Measurements from ENCODE around the gene RTEL1.

RTEL1 gene

DNA sequence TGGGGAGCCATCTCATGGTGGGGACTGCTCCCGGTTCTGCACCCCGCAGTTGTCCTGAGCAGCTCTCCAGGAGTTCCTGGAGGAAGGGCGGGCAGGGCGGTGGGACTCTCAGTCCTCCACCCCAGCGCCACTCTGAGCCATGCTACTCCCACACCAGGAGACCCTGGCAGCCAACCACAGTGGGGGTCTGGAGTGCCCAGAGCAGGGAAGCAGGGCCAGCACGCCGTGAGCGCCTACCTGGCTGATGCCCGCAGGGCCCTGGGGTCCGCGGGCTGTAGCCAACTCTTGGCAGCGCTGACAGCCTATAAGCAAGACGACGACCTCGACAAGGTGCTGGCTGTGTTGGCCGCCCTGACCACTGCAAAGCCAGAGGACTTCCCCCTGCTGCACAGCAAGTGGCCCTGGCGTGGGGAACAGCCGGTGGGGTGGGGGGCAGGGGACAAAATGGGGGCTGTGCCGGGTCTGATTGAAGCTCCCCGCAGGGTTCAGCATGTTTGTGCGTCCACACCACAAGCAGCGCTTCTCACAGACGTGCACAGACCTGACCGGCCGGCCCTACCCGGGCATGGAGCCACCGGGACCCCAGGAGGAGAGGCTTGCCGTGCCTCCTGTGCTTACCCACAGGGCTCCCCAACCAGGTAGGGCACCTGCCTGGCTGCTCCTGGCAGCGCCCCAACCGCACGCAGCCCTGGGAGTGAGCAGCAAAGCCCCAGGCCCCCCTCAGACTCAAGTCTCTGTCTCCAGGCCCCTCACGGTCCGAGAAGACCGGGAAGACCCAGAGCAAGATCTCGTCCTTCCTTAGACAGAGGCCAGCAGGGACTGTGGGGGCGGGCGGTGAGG, 36.7 kb downstream of the RTEL1 start (continued):
- TF ChIP-seq, protein P1, sequence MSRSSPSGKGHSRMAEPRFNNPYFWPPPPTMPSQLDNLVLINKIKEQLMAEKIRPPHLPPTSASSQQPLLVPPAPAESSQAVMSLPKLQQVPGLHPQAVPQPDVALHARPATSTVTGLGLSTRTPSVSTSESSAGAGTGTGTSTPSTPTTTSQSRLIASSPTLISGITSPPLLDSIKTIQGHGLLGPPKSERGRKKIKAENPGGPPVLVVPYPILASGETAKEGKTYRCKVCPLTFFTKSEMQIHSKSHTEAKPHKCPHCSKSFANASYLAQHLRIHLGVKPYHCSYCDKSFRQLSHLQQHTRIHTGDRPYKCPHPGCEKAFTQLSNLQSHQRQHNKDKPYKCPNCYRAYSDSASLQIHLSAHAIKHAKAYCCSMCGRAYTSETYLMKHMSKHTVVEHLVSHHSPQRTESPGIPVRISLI (tag by site-specific recombination; IDR thresholded peaks at IDR 0.05) = no peak
- TF ChIP-seq ZNF626 (tag by site-specific recombination; IDR thresholded peaks at IDR 0.05) (no peak), KLF10 (tag by site-specific recombination; IDR thresholded peaks at IDR 0.05) (no peak), ZNF654 (tag by site-specific recombination; IDR thresholded peaks at IDR 0.05; ENCODE audit: low read depth) (no peak), ZNF112 (tag by site-specific recombination; IDR thresholded peaks at IDR 0.05) (no peak)

DNA sequence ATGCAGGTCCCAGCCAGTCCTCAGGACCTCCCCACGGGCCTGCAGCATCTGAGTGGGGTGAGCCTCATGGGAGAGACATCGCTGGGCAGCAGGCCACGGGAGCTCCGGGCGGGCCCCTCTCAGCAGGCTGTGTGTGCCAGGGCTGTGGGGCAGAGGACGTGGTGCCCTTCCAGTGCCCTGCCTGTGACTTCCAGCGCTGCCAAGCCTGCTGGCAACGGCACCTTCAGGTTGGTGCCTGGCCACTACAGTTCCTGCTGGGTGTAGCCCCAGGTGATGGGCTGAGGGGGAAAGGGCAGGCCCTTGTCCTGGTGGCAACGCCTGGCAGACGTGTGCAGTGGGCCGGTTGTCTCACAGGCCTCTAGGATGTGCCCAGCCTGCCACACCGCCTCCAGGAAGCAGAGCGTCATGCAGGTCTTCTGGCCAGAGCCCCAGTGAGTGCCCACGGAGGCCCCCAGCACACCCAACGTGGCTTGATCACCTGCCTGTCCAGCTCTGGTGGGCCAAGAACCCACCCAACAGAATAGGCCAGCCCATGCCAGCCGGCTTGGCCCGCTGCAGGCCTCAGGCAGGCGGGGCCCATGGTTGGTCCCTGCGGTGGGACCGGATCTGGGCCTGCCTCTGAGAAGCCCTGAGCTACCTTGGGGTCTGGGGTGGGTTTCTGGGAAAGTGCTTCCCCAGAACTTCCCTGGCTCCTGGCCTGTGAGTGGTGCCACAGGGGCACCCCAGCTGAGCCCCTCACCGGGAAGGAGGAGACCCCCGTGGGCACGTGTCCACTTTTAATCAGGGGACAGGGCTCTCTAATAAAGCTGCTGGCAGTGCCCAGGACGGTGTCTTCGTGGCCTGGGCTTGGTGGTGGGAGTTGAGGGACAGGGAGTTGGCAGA, 37.6 kb downstream of the RTEL1 start:
- Histone ChIP-seq H3K36me3 (ENCODE audit: control insufficient read depth in 2 of 2, insufficient read depth in 1 of 2, low read length in 2 of 2) (peaks cover 0 to 23% of the 10 kb centered on the region in 2 experiments; a peak in 1 of 3 replicates), H3K27ac (ENCODE audit: extremely low read depth, low read depth, low read length) (no peak overlapping the region), H3K9me3 (ENCODE audit: control insufficient read depth, insufficient read depth, low read depth, low read length) (no peaks in the 10 kb centered on the region), H3K4me3 (ENCODE audit: low read depth, low read length) (no peak overlapping the region), H3K4me1 (ENCODE audit: control insufficient read depth, insufficient read depth, low read length) (no peaks in the 10 kb centered on the region)
- no peak for TF ChIP-seq ZNF169 (tag by site-specific recombination; IDR thresholded peaks at IDR 0.05)
- no peak for TF ChIP-seq ZNF112 (tag by site-specific recombination; IDR thresholded peaks at IDR 0.05)
- TF ChIP-seq, protein P2, sequence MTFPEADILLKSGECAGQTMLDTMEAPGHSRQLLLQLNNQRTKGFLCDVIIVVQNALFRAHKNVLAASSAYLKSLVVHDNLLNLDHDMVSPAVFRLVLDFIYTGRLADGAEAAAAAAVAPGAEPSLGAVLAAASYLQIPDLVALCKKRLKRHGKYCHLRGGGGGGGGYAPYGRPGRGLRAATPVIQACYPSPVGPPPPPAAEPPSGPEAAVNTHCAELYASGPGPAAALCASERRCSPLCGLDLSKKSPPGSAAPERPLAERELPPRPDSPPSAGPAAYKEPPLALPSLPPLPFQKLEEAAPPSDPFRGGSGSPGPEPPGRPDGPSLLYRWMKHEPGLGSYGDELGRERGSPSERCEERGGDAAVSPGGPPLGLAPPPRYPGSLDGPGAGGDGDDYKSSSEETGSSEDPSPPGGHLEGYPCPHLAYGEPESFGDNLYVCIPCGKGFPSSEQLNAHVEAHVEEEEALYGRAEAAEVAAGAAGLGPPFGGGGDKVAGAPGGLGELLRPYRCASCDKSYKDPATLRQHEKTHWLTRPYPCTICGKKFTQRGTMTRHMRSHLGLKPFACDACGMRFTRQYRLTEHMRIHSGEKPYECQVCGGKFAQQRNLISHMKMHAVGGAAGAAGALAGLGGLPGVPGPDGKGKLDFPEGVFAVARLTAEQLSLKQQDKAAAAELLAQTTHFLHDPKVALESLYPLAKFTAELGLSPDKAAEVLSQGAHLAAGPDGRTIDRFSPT (tag by site-specific recombination; IDR thresholded peaks at IDR 0.05) = peak; percentile 75
- POLR2A ChIA-PET = interaction anchor here (1.6 kb wide), 1 partner anchor 13 kb away, joined by 5 read pairs; the partner anchor contains the start of genes ARFRP1 and ZGPAT
- CTCF ChIA-PET = no interaction called here

DNA sequence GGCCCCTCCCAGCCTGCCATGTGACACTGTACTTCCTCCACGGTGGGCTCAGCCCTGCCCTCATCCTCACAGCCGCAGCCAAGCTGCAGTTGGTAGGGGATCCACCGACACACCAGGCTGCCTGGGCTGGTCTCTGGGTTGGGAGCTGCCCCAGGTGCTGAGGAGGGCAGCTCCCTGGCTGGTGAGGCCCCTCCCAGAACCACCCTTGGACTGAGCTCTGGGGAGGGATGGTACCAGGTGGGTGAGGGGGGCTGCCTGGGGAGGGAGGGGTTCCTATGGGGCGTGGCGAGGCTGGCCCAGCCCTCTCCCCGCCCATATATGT, 38.2 kb downstream of the RTEL1 start:
- ChIA-PET CTCF (no interaction called here), POLR2A (interaction anchor here (1.6 kb wide), 1 partner anchor 12 kb away, joined by 5 read pairs; the partner anchor contains the start of genes ARFRP1 and ZGPAT)
- Histone ChIP-seq H3K36me3 (ENCODE audit: control insufficient read depth in 2 of 2, insufficient read depth in 1 of 2, low read length in 2 of 2) (peaks cover 0 to 23% of the 10 kb centered on the region in 2 experiments; a peak in 1 of 3 replicates), H3K4me3 (ENCODE audit: low read depth, low read length) (no peak overlapping the region), H3K9me3 (ENCODE audit: control insufficient read depth, insufficient read depth, low read depth, low read length) (no peaks in the 10 kb centered on the region), H3K4me1 (ENCODE audit: control insufficient read depth, insufficient read depth, low read length) (no peaks in the 10 kb centered on the region), H3K27ac (ENCODE audit: extremely low read depth, low read depth, low read length) (no peak overlapping the region)
- TF ChIP-seq ZNF114 (tag by site-specific recombination; IDR thresholded peaks at IDR 0.05) = no peak
- TF ChIP-seq HOXD13 (CRISPR knock-in tag; IDR thresholded peaks at IDR 0.05; ENCODE audit: borderline replicate concordance) = no peak
- no peak for TF ChIP-seq ZNF548 (tag by site-specific recombination; IDR thresholded peaks at IDR 0.05)
- TF ChIP-seq ZNF37A (tag by site-specific recombination; IDR thresholded peaks at IDR 0.05) = no peak
- TF ChIP-seq ZNF239 (tag by site-specific recombination; IDR thresholded peaks at IDR 0.05) = no peak
- TF ChIP-seq, protein P3, sequence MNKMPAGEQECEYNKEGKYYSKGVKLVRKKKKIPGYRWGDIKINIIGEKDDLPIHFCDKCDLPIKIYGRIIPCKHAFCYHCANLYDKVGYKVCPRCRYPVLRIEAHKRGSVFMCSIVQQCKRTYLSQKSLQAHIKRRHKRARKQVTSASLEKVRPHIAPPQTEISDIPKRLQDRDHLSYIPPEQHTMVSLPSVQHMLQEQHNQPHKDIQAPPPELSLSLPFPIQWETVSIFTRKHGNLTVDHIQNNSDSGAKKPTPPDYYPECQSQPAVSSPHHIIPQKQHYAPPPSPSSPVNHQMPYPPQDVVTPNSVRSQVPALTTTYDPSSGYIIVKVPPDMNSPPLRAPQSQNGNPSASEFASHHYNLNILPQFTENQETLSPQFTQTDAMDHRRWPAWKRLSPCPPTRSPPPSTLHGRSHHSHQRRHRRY (tag by site-specific recombination; IDR thresholded peaks at IDR 0.05) = no peak
- TF ChIP-seq YY2 (tag by site-specific recombination; IDR thresholded peaks at IDR 0.05) = no peak
- TF ChIP-seq ZNF768 (tag by site-specific recombination; IDR thresholded peaks at IDR 0.05) = no peak
- TF ChIP-seq, protein P4, sequence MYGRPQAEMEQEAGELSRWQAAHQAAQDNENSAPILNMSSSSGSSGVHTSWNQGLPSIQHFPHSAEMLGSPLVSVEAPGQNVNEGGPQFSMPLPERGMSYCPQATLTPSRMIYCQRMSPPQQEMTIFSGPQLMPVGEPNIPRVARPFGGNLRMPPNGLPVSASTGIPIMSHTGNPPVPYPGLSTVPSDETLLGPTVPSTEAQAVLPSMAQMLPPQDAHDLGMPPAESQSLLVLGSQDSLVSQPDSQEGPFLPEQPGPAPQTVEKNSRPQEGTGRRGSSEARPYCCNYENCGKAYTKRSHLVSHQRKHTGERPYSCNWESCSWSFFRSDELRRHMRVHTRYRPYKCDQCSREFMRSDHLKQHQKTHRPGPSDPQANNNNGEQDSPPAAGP (tag by site-specific recombination; IDR thresholded peaks at IDR 0.05) = 0 out of 2 replicates have a peak, but pooled peaks have one; percentile 22
- no peak for TF ChIP-seq ZNF2 (tag by site-specific recombination; IDR thresholded peaks at IDR 0.05)
- no peak for TF ChIP-seq ZNF169 (tag by site-specific recombination; IDR thresholded peaks at IDR 0.05)
- no peak for TF ChIP-seq ZNF24 (tag by site-specific recombination; IDR thresholded peaks at IDR 0.05)
- TF ChIP-seq ZNF223 (tag by site-specific recombination; IDR thresholded peaks at IDR 0.05) = no peak
- TF ChIP-seq ZXDB (tag by site-specific recombination; IDR thresholded peaks at IDR 0.05) = no peak
- TF ChIP-seq ZNF133 (tag by site-specific recombination; IDR thresholded peaks at IDR 0.05) = no peak
- TF ChIP-seq, protein P5, sequence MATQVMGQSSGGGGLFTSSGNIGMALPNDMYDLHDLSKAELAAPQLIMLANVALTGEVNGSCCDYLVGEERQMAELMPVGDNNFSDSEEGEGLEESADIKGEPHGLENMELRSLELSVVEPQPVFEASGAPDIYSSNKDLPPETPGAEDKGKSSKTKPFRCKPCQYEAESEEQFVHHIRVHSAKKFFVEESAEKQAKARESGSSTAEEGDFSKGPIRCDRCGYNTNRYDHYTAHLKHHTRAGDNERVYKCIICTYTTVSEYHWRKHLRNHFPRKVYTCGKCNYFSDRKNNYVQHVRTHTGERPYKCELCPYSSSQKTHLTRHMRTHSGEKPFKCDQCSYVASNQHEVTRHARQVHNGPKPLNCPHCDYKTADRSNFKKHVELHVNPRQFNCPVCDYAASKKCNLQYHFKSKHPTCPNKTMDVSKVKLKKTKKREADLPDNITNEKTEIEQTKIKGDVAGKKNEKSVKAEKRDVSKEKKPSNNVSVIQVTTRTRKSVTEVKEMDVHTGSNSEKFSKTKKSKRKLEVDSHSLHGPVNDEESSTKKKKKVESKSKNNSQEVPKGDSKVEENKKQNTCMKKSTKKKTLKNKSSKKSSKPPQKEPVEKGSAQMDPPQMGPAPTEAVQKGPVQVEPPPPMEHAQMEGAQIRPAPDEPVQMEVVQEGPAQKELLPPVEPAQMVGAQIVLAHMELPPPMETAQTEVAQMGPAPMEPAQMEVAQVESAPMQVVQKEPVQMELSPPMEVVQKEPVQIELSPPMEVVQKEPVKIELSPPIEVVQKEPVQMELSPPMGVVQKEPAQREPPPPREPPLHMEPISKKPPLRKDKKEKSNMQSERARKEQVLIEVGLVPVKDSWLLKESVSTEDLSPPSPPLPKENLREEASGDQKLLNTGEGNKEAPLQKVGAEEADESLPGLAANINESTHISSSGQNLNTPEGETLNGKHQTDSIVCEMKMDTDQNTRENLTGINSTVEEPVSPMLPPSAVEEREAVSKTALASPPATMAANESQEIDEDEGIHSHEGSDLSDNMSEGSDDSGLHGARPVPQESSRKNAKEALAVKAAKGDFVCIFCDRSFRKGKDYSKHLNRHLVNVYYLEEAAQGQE (tag by site-specific recombination; IDR thresholded peaks at IDR 0.05) = peak; percentile 35; the same call in 1 of the 2 replicates

Data from HEK293 (cell line).